Ectodermal cell (in vitro differentiated cells): ENCODE results near the gene IFNAR1.

Experiments
- H3K27ac ChIP-seq: 2 replicates; pipeline ENCODE4 v1.7.0; 2013; ENCODE audit warnings: mild to moderate bottlenecking, low read depth, low read length; ENCODE audit not compliant: insufficient read depth, poor library complexity, severe bottlenecking
- H3K27me3 ChIP-seq: 2 replicates; pipeline ENCODE4 v1.7.0; 2013; ENCODE audit warnings: mild to moderate bottlenecking, low read length; ENCODE audit not compliant: insufficient read depth, control insufficient read depth, poor library complexity, severe bottlenecking
- H3K36me3 ChIP-seq: one replicate; pipeline ENCODE4 v1.7.0; 2013; ENCODE audit warnings: low read length; ENCODE audit not compliant: control insufficient read depth, insufficient read depth
- H3K4me1 ChIP-seq: one replicate; pipeline ENCODE4 v1.7.0; 2013; ENCODE audit warnings: low read length; ENCODE audit not compliant: control insufficient read depth, insufficient read depth
- H3K4me3 ChIP-seq: 2 replicates; pipeline ENCODE4 v1.7.0; 2013; ENCODE audit warnings: low read depth, low read length, control low read depth; ENCODE audit not compliant: insufficient read depth
- H3K9me3 ChIP-seq: 2 replicates; pipeline ENCODE4 v1.7.0; 2013; ENCODE audit warnings: mild to moderate bottlenecking, low read length, moderate library complexity; ENCODE audit not compliant: control insufficient read depth
- WGBS, 2 experiments: methylation state at CpG; one replicate each; pipeline ENCODE4 v1.1.7; 2013; ENCODE audit warnings: missing lambda C conversion rate in 2 of 2; 5-methylcytosine and 5-hydroxymethylcytosine counted together

The IFNAR1 gene

DNA sequence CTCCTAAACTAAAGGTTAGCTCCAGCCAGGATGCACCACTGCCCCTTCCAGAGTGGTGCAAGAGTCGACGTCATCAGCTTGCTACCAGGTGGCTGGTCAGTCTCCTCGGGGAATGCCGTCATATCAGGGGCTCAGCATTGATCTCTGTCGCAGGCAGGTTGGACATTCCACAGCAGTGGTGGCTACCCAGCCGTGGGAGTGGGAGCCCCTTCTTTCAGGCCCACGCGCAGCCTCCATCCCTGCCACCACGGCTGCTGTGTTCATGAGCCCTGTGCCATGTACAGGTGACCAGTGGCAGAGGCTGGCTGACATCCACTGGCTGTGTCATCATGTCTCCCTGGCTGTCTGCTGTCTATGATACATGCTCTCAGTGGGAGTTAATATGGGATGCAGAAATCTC lies 33.1 kb upstream of the IFNAR1 start:
- WGBS, 2 experiments: 95 to 97% methylated on average over 9 of the region's 9 CpGs
- no peak overlapping the region for H3K4me3 ChIP-seq
- no peak overlapping the region for H3K27ac ChIP-seq
- no peaks in the 10 kb centered on the region for H3K9me3 ChIP-seq
- no peaks in the 10 kb centered on the region for H3K27me3 ChIP-seq
- no peaks in the 10 kb centered on the region for H3K4me1 ChIP-seq
- H3K36me3 ChIP-seq: no peaks in the 10 kb centered on the region

DNA sequence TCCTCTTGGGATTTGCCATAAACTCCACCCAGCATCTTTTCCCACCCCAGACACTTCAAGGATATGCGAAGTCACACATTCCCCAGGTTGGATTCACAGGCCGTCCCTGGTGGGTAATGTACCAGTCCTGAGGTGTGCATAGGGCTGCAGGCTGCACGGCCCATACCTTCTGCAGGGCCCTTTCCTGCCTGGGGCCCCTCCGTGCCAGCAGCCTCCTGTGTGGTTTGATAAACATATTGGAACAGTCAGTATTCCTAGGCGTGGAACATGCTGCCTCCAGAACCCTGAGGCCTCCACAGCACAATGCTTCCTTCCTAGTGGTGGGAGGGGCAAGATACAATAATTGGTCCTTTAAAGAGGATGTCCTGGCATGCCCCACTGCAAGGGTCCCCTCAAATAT lies 32.0 kb upstream of the IFNAR1 start:
- 90 to 94% methylated on average over 5 of the region's 5 CpGs for WGBS, 2 experiments

GRCh38 chr21:33293136-33293535 lies 31.6 kb upstream of the IFNAR1 start:
- H3K36me3 ChIP-seq: no peaks in the 10 kb centered on the region
- H3K9me3 ChIP-seq: no peaks in the 10 kb centered on the region
- no peak overlapping the region for H3K27ac ChIP-seq
- no peaks in the 10 kb centered on the region for H3K27me3 ChIP-seq
- no peaks in the 10 kb centered on the region for H3K4me1 ChIP-seq
- no peak overlapping the region for H3K4me3 ChIP-seq
- WGBS, 2 experiments: 92 to 93% methylated on average over 7 of the region's 7 CpGs

More for the DNA sequence above, 32.0 kb upstream of the IFNAR1 start:
- Histone ChIP-seq H3K4me1 (no peaks in the 10 kb centered on the region), H3K36me3 (no peaks in the 10 kb centered on the region), H3K27me3 (no peaks in the 10 kb centered on the region), H3K27ac (no peak overlapping the region), H3K4me3 (no peak overlapping the region), H3K9me3 (no peaks in the 10 kb centered on the region)

DNA sequence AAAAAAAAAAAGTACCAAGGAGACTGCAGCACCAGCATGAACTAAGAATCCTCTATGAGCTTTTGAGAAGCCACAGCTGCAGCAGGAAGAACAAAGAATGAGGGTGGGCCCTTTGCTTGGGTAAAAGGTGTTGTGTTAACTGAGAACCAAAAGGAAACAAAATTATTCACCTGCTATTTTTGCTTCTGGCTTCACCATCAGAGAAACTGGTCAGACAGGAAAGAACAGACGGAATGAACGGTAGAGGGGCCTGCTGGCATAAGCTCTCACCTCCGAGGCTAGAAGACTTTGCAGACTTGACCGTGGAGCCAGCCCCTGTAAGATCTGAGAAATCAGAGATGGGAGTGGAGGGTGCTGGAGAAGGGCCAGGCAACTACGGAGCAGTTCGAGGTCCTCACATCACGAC lies 31.0 kb upstream of the IFNAR1 start:
- no peaks in the 10 kb centered on the region for H3K9me3 ChIP-seq
- 82 to 89% methylated on average over 7 of the region's 7 CpGs for WGBS, 2 experiments
- H3K27me3 ChIP-seq: no peaks in the 10 kb centered on the region
- no peak overlapping the region for H3K4me3 ChIP-seq
- H3K36me3 ChIP-seq: no peaks in the 10 kb centered on the region
- no peaks in the 10 kb centered on the region for H3K4me1 ChIP-seq
- no peak overlapping the region for H3K27ac ChIP-seq

GRCh38 chr21:33296156-33296555 lies 28.6 kb upstream of the IFNAR1 start:
- Histone ChIP-seq H3K4me3 (no peak overlapping the region), H3K27me3 (no peaks in the 10 kb centered on the region), H3K27ac (no peak overlapping the region), H3K36me3 (no peaks in the 10 kb centered on the region), H3K4me1 (peaks cover 3% of the 10 kb centered on the region), H3K9me3 (no peaks in the 10 kb centered on the region)
- 94 to 96% methylated on average over 6 of the region's 6 CpGs for WGBS, 2 experiments

GRCh38 chr21:33299181-33299752 lies 25.5 kb upstream of the IFNAR1 start:
- Histone ChIP-seq H3K36me3 (no peaks in the 10 kb centered on the region), H3K27me3 (no peaks in the 10 kb centered on the region), H3K9me3 (no peaks in the 10 kb centered on the region), H3K27ac (no peak overlapping the region), H3K4me3 (no peak overlapping the region), H3K4me1 (peaks cover 9% of the 10 kb centered on the region)
- 79 to 80% methylated on average over 5 of the region's 5 CpGs for WGBS, 2 experiments

GRCh38 chr21:33300701-33301631 lies 23.8 kb upstream of the IFNAR1 start:
- no peaks in the 10 kb centered on the region for H3K27me3 ChIP-seq
- no peak overlapping the region for H3K4me3 ChIP-seq
- H3K4me1 ChIP-seq: peaks cover 9% of the 10 kb centered on the region
- H3K36me3 ChIP-seq: no peaks in the 10 kb centered on the region
- 90 to 96% methylated on average over 10 of the region's 10 CpGs for WGBS, 2 experiments
- no peak overlapping the region for H3K27ac ChIP-seq
- no peaks in the 10 kb centered on the region for H3K9me3 ChIP-seq

GRCh38 chr21:33301632-33302002 lies 23.2 kb upstream of the IFNAR1 start:
- Histone ChIP-seq H3K4me3 (no peak overlapping the region), H3K27me3 (no peaks in the 10 kb centered on the region), H3K36me3 (no peaks in the 10 kb centered on the region), H3K4me1 (peaks cover 9% of the 10 kb centered on the region), H3K27ac (no peak overlapping the region), H3K9me3 (no peaks in the 10 kb centered on the region)
- WGBS, 2 experiments: 81 to 94% methylated on average over 2 of the region's 2 CpGs

DNA sequence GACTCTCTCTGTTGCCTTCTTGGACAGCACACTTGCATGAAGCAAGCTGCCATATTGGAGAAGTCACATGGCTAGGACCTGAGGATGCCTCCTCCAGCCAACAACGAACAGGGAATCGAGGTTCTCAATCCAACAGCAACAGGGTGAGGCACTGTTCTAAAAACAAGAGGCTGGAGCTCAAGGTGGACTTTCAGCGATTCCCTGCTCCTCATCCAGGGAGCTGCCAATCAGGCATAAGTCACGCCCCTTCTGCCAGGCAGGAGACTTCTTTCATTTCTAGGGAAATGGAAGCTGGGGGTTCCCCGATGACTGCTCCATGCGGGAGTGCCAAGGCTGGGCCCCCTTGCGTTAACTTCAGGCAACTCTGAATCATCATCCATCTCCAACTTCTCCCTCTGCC lies 22.7 kb upstream of the IFNAR1 start:
- Histone ChIP-seq H3K4me1 (peaks cover 9% of the 10 kb centered on the region), H3K27me3 (no peaks in the 10 kb centered on the region), H3K9me3 (no peaks in the 10 kb centered on the region), H3K27ac (no peak overlapping the region), H3K36me3 (no peaks in the 10 kb centered on the region), H3K4me3 (no peak overlapping the region)
- 93 to 94% methylated on average over 7 of the region's 7 CpGs for WGBS, 2 experiments

- Histone ChIP-seq H3K4me1 (peaks cover 9% of the 10 kb centered on the region), H3K27me3 (peaks cover 3% of the 10 kb centered on the region), H3K9me3 (no peaks in the 10 kb centered on the region), H3K4me3 (no peak overlapping the region), H3K36me3 (no peaks in the 10 kb centered on the region), H3K27ac (no peak overlapping the region)
- 88 to 92% methylated on average over 7 of the region's 7 CpGs for WGBS, 2 experiments
Measured at GRCh38 chr21:33302796-33303195, 22.0 kb upstream of the IFNAR1 start.
